Astrocyte of the spinal cord (primary cell): ENCODE results near the gene SLC22A4.

ENCODE experiments used
- DNase-seq: peaks from one replicate; pipeline ENCODE4 v3.0.0; 2011; ENCODE audit warnings: low read depth, low spot score
- H3K4me3 ChIP-seq: 2 replicates; pipeline ENCODE4 v1.5.1; 2011; ENCODE audit warnings: low read depth, mild to moderate bottlenecking, low read length, moderate library complexity
- CTCF ChIP-seq: IDR thresholded peaks from 2 replicates; pipeline ENCODE4 v1.5.1; 2012; ENCODE audit warnings: low read depth, mild to moderate bottlenecking, low read length, inconsistent platforms
- in situ Hi-C: cut with HindIII; loops from 2 replicates; pipeline ENCODE4 v1.10.0; 2017; ENCODE audit warnings: low sequenced_read_pairs

SLC22A4 gene

GRCh38 chr5:132275367-132276220, 18.6 kb upstream of the SLC22A4 start:
- H3K4me3 ChIP-seq: no peak overlapping the region
- in situ Hi-C loops: no loop called here
- no peak for DNase-seq
- no peak for TF ChIP-seq CTCF

GRCh38 chr5:132277256-132277655, 16.9 kb upstream of the SLC22A4 start:
- no peak for TF ChIP-seq CTCF
- no peak overlapping the region for H3K4me3 ChIP-seq
- DNase-seq: no peak
- in situ Hi-C loops: no loop called here

- no peak for DNase-seq
- TF ChIP-seq CTCF: no peak
- no peak overlapping the region for H3K4me3 ChIP-seq
- in situ Hi-C loops: no loop called here
These were observed 16.0 kb upstream of the SLC22A4 start for GRCh38 chr5:132277971-132278853.

GRCh38 chr5:132279801-132280200, 14.4 kb upstream of the SLC22A4 start:
- in situ Hi-C loops: no loop called here
- H3K4me3 ChIP-seq: no peak overlapping the region
- TF ChIP-seq CTCF: no peak
- no peak for DNase-seq

GRCh38 chr5:132280371-132281240, 13.6 kb upstream of the SLC22A4 start:
- DNase-seq: no peak
- TF ChIP-seq CTCF: no peak
- in situ Hi-C loops: no loop called here
- no peak overlapping the region for H3K4me3 ChIP-seq
